ENCODE results near the gene SCGB2A2.

The SCGB2A2 gene

DNA sequence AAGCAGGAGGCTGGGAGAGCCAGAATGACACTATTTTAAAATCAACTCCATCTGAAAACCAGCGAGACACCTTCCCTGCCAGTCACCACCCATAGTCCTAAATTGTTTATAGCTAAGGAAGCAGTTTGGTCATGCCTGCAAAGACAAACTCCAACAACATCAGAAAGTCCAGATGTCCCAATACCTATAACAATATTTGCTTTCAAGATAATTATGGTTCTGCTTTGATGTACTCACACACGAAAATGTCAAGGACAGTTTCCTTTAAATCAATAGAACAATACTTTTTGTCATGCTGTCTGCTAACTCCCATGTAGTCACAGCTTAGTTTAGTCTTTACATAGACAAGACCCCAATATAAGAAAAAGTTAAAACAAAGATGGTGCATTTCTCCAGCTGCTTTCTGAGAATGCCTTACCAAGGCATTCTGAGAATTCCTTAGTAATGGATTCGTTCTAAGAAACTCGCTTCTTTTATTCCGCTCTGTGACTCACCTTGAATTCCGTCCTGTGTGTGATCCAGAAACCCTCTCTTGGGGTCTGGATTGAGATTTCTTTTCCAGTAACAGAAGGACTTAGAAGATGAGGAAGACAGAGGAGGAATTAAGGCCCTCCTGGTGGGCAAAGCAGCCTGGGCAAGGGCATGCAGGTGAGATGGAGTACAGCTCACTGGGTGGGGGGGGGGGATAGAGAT is 9.6 kb upstream of the SCGB2A2 start:
- H3K4me3 ChIP-seq (ENCODE audit: control insufficient read depth, low read depth, low read length), result no peak overlapping the region
- TF ChIP-seq, protein P1, sequence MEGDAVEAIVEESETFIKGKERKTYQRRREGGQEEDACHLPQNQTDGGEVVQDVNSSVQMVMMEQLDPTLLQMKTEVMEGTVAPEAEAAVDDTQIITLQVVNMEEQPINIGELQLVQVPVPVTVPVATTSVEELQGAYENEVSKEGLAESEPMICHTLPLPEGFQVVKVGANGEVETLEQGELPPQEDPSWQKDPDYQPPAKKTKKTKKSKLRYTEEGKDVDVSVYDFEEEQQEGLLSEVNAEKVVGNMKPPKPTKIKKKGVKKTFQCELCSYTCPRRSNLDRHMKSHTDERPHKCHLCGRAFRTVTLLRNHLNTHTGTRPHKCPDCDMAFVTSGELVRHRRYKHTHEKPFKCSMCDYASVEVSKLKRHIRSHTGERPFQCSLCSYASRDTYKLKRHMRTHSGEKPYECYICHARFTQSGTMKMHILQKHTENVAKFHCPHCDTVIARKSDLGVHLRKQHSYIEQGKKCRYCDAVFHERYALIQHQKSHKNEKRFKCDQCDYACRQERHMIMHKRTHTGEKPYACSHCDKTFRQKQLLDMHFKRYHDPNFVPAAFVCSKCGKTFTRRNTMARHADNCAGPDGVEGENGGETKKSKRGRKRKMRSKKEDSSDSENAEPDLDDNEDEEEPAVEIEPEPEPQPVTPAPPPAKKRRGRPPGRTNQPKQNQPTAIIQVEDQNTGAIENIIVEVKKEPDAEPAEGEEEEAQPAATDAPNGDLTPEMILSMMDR (conservative IDR thresholded peaks at IDR 0.05; ENCODE audit: control insufficient read depth, insufficient read depth, low read depth, low read length), result no peak
- DNase-seq (ENCODE audit: low read depth), result no peak

DNA sequence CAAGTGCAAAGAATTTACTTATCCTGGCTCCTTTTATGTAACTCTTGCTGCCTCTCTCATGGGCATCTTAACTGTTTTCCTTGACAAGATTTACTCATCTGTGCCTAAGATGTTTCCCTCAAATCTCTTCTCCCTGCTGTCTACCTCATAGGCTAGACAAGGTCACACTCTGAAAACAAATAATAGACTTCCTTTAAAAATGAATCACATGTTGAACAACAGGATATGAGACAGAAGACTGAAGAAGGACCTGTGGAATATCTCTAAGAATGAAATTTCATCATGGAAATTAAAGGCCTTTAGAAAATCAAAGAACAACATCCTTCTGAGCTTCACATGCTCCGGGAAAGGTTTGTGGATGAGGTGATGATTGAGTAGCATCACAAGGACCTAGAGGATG is 6.0 kb upstream of the SCGB2A2 start:
- DNase-seq (ENCODE audit: low read depth), result peak; percentile 16
- TF ChIP-seq, protein P1 (conservative IDR thresholded peaks at IDR 0.05; ENCODE audit: control insufficient read depth, insufficient read depth, low read depth, low read length), result no peak
- H3K4me3 ChIP-seq (ENCODE audit: control insufficient read depth, low read depth, low read length), result no peak overlapping the region

DNA sequence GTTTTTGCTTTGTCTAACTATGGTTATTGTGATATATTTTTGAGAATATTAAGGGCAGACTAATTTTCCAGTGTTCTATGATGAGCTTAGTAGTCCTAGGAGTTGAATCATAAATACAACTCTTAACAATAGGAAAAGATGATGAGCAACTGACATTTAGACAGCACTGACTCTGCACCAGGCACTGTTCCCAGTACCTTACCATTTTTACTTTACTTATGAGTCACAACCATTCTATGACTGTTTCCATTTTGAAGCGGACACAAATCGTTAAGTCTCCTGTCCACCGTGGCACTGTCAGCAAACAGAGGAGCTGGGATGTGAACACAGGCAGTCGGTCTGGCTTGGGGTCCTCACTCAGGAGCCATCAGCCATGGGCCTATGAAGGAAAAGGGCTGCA is 3.4 kb upstream of the SCGB2A2 start:
- TF ChIP-seq, protein P1 (conservative IDR thresholded peaks at IDR 0.05; ENCODE audit: control insufficient read depth, insufficient read depth, low read depth, low read length), result no peak
- peak; percentile 61 for DNase-seq (ENCODE audit: low read depth)
- H3K4me3 ChIP-seq (ENCODE audit: control insufficient read depth, low read depth, low read length), result no peak overlapping the region

DNA sequence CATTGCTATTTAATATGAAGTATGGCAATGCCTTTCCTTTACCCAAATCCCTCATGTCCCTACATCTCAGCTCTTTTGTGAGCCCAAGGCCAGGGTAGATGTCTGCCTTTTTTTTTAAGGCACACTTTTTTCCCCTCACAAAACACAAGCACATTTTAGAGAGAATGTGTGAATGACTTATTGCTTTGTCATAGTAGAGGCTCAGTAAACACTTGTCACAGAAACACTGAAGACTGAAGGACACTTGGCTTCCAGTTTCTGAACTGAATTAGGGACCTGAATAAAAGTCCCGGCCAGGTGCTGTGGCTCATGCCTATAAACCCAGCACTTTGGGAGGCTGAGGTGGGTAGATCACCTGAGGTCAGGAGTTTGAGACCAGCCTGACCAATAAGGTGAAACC is 2.9 kb upstream of the SCGB2A2 start:
- H3K4me3 ChIP-seq (ENCODE audit: control insufficient read depth, low read depth, low read length), result no peak overlapping the region
- DNase-seq (ENCODE audit: low read depth), result no peak
- TF ChIP-seq, protein P1 (conservative IDR thresholded peaks at IDR 0.05; ENCODE audit: control insufficient read depth, insufficient read depth, low read depth, low read length), result no peak

DNA sequence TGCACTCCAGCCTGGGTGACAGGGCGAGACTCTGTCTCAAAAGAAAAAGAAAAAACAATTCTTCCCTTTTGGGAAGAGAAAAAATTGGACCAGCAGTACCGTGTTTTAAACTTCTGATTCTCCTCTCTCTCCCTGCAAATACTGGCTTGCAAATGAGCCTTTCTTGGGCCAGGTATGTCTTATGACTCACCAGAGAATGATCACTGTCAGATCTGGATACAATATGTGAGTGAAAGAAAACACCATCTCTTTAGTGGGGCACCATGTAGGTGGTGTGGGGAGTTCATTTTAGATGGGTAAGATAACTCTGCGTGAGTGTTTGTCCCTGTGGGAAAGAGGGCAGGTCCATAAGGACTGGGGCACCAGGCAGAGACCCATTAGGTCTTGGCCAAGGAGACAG is 2.4 kb upstream of the SCGB2A2 start:
- no peak for DNase-seq (ENCODE audit: low read depth)
- TF ChIP-seq, protein P1 (conservative IDR thresholded peaks at IDR 0.05; ENCODE audit: control insufficient read depth, insufficient read depth, low read depth, low read length), result no peak
- no peak overlapping the region for H3K4me3 ChIP-seq (ENCODE audit: control insufficient read depth, low read depth, low read length)

DNA sequence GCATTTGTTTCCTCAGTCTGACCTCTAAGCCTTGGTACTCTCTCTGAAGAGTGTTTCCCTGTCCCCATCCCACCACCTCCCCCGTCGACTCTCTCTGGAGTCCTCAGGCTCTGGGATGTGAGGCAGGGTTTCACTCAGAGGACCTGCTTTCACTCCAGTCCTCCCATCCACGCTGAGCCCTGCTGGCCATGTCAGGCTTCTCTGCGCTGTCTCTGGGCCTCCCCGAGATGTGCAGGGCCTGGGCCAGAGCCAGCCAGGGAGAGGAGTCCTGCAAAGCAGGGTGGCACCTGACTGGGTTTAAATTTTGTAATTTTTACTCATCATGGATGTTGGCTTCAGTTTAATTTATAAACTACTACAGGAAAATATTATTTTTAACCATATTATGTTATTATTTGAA is 3.3 kb downstream of the SCGB2A2 start:
- no peak overlapping the region for H3K4me3 ChIP-seq (ENCODE audit: control insufficient read depth, low read depth, low read length)
- TF ChIP-seq, protein P1 (conservative IDR thresholded peaks at IDR 0.05; ENCODE audit: control insufficient read depth, insufficient read depth, low read depth, low read length), result no peak
- DNase-seq (ENCODE audit: low read depth), result no peak
